Measurements from ENCODE around the gene PLA2G6.

GRCh38 chr22:38226853-38227649, 45.4 kb upstream of the PLA2G6 start:
- no peak for TF ChIP-seq CTCF (IDR thresholded peaks at IDR 0.05)
- TF ChIP-seq POLR2A (IDR thresholded peaks at IDR 0.05): no peak

All from lower leg skin (tissue), 3 donors.